Heart right ventricle (tissue), 16 donors: ENCODE measurements around the gene RAB24. TPM values are rescaled to one million over a fixed set of nuclear protein-coding genes. Genes with fewer than 3 reads are reported as not detected.
A peak's percentile ranks its signal among the peaks of the same experiment; 100 is the strongest.

ENCODE experiments used
- ATAC-seq, 8 donors: fragments of 200-7000 bp; cut with Tn5 transposase; one replicate each; pipeline ENCODE4 v1.9.1; 2020; ENCODE audit warnings: mild to moderate bottlenecking in 8 of 8, moderate library complexity in 8 of 8, moderate number of reproducible peaks in 1 of 8
- DNase-seq, 2 donors: peaks; one replicate each; pipeline ENCODE4 v3.0.0-alpha.2; 2020
- H3K27ac ChIP-seq, 10 donors: fragments of 200-600 bp; sonication (generic) in 2 of 10; one replicate each; pipeline versions ENCODE4 v1.5.0 to v1.8.0; 2020 to 2022; ENCODE audit warnings: mild to moderate bottlenecking in 3 of 10
- H3K27me3 ChIP-seq, 7 donors: fragments of 200-600 bp; one replicate each; pipeline ENCODE4 v1.8.0; 2021 to 2022; ENCODE audit warnings: mild to moderate bottlenecking in 2 of 7
- H3K36me3 ChIP-seq, 9 donors: fragments of 200-600 bp; sonication (generic) in 1 of 9; one replicate each; pipeline versions ENCODE4 v1.5.0 to v1.8.0; 2020 to 2022; ENCODE audit warnings: mild to moderate bottlenecking in 2 of 9
- H3K4me1 ChIP-seq, 9 donors: fragments of 200-600 bp; sonication (generic) in 1 of 9; one replicate each; pipeline versions ENCODE4 v1.5.0 to v1.8.0; 2020 to 2022; ENCODE audit warnings: mild to moderate bottlenecking in 4 of 9
- H3K4me3 ChIP-seq, 10 donors: fragments of 200-600 bp; sonication (generic) in 2 of 10; one replicate each; pipeline versions ENCODE4 v1.5.0 to v1.8.0; 2020 to 2022; ENCODE audit warnings: mild to moderate bottlenecking in 7 of 10, moderate library complexity in 2 of 10
- H3K9me3 ChIP-seq, 11 donors: fragments of 200-600 bp in 10 of 11; sonication (generic) in 2 of 11; one replicate each; pipeline versions ENCODE4 v1.5.0 to v1.8.0; 2013 to 2022; ENCODE audit warnings: mild to moderate bottlenecking in 2 of 11, control low read depth in 1 of 11, moderate library complexity in 1 of 11
- WGBS, 2 donors: extraction: QIAGEN DNeasy Blood & Tissue Kit; methylation state at CpG; one replicate each; pipeline ENCODE4 v1.1.7; 2013; ENCODE audit warnings: inconsistent platforms in 1 of 2; 5-methylcytosine and 5-hydroxymethylcytosine counted together
- intact Hi-C, 10 donors: fragments of 100-400 bp; cut with DNase I; formaldehyde crosslinking; loops; one replicate each; pipeline versions ENCODE4 v1.11.1 to v1.14.2; 2022
- polyA plus RNA-seq, 2 donors: library from polyadenylated mRNA; stranded (reverse); fragments of 200-250 nt; gene quantifications; one replicate each; pipeline ENCODE4 v1.2.3, GENCODE V29; 2013
- total RNA-seq, 10 donors: library from RNA; stranded (reverse); fragmentation: NEBNext Ultra II Directional in 3 of 10; extraction: Animal tissue kit (Norgen Biotek cat#: 25700) in 3 of 10; gene quantifications; one replicate each; pipeline versions ENCODE4 v1.2.1 to v1.2.4, GENCODE V29; 2021 to 2023
- TF ChIP-seq, protein P1 (sequence below), 9 donors: fragments of 200-600 bp; sonication (generic) in 2 of 9; IDR thresholded peaks; one replicate each; pipeline versions ENCODE4 v1.5.0 to v1.8.0; 2021 to 2022; ENCODE audit warnings: antibody characterized with exemption in 9 of 9, mild to moderate bottlenecking in 5 of 9, moderate library complexity in 1 of 9
- donor health status: Arrhythmogenic right ventricular cardiomyopathy.
- donor health status: ischemic (EF 13 %, LVEDD 7.1; RV severe dilation, severe dysfunction).
- donor health status: healthy with polysubstance abuse.
- donor health status: DM: no; HTN: yes; CAD: no.
- donor health status: DM: no; HTN: no; CAD: no.
- donor health status: ischemic (EF 25% LVEDD 6.9; RV normal size, moderate dysfunction).
- donor health status: ischemic (EF 25% LVEDD 5.7; RV mildly dilated, moderate dysfunction).
- donor health status: healthy.
- donor health status: DM: yes; HTN: yes; CAD: no.
- donor health status: Ischemic cardiomyopathy.
- donor health status: ischemic (EF 35%, LVEDD 5.7; RV mildly dilated, moderate dysfunction).
- donor health status: nonischemic (EF 11% LVEDD 7.7; RV severe dilation, severe dysfunction).
- donor health status: DM: yes; HTN: yes; CAD: no.
- donor health status: PGD.
- donor health status: ischemic (EF 29% LVEDD 5.4; RV normal size, mild dysfunction).
- donor health status: nonischemic (EF 23%, LVEDD 6.1; RV moderate dilation, normal function).

RAB24 gene
- total and polyA plus RNA-seq, 12 donors = 14.7 to 39.4 (median 19.7) TPM

DNA sequence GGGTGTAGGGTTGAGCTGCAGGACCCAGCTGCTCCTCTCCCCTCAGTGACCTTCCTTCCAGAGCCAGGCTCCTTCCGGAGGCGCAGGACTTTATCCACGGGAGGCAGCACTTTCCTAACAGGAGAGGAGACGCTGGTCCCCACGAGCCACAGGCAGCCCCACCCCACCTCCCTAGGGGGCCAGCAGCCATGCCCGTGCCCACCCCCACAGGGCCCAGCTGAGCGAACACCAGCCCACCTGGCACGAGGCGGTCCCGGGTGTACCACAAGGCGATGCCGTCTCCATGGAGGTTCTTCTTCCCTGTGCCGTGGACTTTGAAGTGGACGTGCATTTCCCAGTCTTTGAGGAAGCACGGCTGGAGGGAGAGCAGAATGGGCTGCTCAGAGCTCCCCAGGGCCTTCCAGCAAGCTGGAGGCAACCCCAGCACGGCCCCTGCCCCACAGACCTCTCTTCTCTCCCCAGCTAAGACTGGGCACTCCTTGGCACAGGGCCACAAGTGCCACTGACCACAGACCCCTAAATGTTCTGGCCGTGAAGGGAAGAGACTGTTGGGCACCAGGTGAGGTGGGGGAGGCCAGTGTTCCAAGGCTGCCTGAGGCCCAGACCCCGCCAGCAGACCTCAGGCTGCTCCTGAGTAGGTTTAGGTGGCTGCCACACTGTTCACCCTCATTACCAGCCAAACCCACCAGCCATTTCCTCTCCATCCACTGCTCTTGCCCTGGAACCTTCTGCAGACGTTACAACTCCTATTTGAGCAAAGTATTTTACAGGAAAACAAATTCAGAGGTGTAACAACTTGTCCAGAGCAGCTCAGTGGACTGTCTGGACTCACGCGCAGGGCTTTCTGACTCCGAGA lies 35.0 kb upstream of the RAB24 start:
- DNase-seq (no peak), ATAC-seq (no peak)
- intact Hi-C loops = no loop called here
- Histone ChIP-seq H3K4me1 (peaks cover 5 to 37% (median 20%) of the 10 kb centered on the region in 9 donors), H3K27me3 (no peaks in the 10 kb centered on the region), H3K4me3 (no peak overlapping the region), H3K36me3 (peaks cover 0 to 98% (median 26%) of the 10 kb centered on the region in 9 donors), H3K9me3 (no peaks in the 10 kb centered on the region), H3K27ac (peak overlapping the region in 1 of 10 donors; percentile 48)
- TF ChIP-seq, protein P1, sequence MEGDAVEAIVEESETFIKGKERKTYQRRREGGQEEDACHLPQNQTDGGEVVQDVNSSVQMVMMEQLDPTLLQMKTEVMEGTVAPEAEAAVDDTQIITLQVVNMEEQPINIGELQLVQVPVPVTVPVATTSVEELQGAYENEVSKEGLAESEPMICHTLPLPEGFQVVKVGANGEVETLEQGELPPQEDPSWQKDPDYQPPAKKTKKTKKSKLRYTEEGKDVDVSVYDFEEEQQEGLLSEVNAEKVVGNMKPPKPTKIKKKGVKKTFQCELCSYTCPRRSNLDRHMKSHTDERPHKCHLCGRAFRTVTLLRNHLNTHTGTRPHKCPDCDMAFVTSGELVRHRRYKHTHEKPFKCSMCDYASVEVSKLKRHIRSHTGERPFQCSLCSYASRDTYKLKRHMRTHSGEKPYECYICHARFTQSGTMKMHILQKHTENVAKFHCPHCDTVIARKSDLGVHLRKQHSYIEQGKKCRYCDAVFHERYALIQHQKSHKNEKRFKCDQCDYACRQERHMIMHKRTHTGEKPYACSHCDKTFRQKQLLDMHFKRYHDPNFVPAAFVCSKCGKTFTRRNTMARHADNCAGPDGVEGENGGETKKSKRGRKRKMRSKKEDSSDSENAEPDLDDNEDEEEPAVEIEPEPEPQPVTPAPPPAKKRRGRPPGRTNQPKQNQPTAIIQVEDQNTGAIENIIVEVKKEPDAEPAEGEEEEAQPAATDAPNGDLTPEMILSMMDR (IDR thresholded peaks at IDR 0.05) = no peak
- 88 to 90% methylated on average over 22 of the region's 22 CpGs for WGBS, 2 donors

DNA sequence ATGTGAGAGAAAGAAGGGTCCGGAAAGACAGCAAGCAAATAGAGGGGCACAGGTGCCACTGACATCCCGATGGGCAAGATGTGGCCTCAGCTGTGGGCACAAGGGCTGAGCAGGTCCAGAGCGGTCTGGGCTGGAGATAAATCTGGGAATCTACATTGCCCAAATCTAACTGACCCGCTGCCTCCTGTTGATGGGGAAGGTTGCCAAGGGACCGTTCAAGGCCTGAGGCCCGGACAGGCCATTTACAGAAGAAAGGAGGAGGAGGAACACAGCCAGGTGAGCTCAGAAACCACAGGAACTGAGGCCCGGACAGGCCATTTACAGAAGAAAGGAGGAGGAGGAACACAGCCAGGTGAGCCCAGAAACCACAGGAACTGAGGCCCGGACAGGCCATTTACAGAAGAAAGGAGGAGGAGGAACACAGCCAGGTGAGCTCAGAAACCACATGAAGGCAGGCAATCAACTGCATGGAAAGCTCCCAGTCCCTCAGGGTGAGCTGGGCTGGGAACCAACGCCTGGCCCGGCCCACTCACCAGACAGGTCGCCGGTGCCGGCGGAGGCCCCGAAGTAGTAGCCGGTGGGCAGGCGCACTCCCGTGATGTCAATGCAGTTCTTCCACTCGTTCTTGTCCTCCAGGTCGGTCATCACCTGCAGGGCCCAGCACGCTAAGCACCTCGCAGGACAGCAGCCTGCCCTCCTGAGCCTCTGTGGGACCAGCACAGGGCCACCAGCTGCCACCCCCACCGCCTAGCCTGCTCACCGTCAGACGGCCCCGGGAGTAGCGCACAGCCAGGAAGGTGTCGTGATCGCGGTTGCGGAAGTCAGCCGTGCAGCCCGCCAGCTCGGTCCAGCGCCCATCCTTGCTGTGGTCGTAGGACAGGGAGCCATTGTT lies 33.3 kb upstream of the RAB24 start:
- WGBS, 2 donors = 95% methylated on average over 34 to 36 of the region's 36 CpGs
- Histone ChIP-seq H3K9me3 (no peaks in the 10 kb centered on the region), H3K4me1 (peaks cover 5 to 37% (median 20%) of the 10 kb centered on the region in 9 donors), H3K27ac (peak overlapping the region in 6 of 10 donors; percentile 33 to 69 (median 59)), H3K4me3 (no peak overlapping the region), H3K36me3 (peaks cover 0 to 99% (median 32%) of the 10 kb centered on the region in 9 donors), H3K27me3 (no peaks in the 10 kb centered on the region)
- DNase-seq (no peak), ATAC-seq (no peak)
- TF ChIP-seq, protein P1 (IDR thresholded peaks at IDR 0.05) = no peak
- intact Hi-C loops = no loop called here

DNA sequence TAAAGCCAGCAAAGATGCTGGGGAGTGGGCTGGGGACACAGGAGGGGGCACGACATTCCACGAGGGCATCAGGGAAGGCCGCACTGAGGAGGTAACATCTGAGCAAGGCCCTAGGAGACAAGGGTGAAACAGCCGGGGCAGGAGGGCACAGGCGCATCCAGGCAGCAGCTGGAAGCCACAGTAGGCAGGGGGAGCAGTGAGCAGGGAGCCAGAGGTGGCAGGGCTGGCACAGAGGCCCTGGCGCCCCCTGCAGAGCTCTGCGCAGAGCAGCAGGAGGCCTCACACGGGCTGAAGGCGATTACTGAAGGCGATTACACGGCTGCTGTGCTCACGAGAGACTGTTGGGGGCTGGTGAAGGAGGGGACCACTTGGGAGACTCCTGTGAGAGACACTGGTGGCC lies 32.6 kb upstream of the RAB24 start:
- H3K27ac ChIP-seq = peak overlapping the region in 9 of 10 donors; percentile 19 to 69 (median 54)

More for the DNA sequence above, 32.6 kb upstream of the RAB24 start:
- Histone ChIP-seq H3K4me3 (no peak overlapping the region), H3K27me3 (no peaks in the 10 kb centered on the region), H3K9me3 (no peaks in the 10 kb centered on the region), H3K4me1 (peaks cover 5 to 37% (median 20%) of the 10 kb centered on the region in 9 donors), H3K36me3 (peaks cover 0 to 99% (median 32%) of the 10 kb centered on the region in 9 donors)
- 65 to 77% methylated on average over 12 of the region's 12 CpGs for WGBS, 2 donors
- ATAC-seq (peak in 2 of 8 donors; percentile 18 to 29), DNase-seq (no peak)
- TF ChIP-seq, protein P1 (IDR thresholded peaks at IDR 0.05) = peak in 4 of 9 donors; percentile 17 to 50 (median 26)
- intact Hi-C loops = no loop called here
